GM04504 (cell line): ENCODE data around the gene VANGL1.

ENCODE experiments used
- DNase-seq: peaks from one replicate; pipeline ENCODE4 v3.0.0-alpha.2; 2012; ENCODE audit warnings: low read depth

Gene VANGL1

GRCh38 chr1:115744646-115745275 is 103.0 kb downstream of the VANGL1 start:
- DNase-seq: no peak

GRCh38 chr1:115746021-115746690 is 104.4 kb downstream of the VANGL1 start:
- no peak for DNase-seq
